ENCODE data around the gene TM4SF18.

Gene TM4SF18

DNA sequence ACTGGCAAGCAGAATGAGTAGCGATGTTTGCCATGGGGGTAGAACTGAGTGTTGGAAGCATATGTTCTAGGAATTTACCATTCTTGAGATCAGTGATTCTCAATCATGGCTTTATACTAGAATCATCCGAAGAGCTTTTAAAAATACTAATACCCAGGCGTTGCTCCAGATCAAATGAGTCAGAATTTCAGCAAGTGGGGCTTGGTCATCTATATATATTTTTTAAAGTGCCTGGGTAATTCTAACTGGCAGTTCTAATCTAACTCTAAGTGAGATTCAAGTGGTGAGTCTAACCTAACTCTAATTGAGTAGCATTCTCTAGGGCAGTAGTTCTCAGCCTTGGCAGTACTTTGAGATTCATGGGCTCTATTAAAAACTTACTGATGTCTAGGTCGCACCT is 23.2 kb upstream of the TM4SF18 start:
- DNase-seq (ENCODE audit: low spot score), result no peak
- in situ Hi-C loops (cut with MboI; ENCODE audit: low pct_unique_long_range_greater_than_20kb, low sequenced_read_pairs, unreplicated experiment), result no loop called here
- TF ChIP-seq, protein P1, sequence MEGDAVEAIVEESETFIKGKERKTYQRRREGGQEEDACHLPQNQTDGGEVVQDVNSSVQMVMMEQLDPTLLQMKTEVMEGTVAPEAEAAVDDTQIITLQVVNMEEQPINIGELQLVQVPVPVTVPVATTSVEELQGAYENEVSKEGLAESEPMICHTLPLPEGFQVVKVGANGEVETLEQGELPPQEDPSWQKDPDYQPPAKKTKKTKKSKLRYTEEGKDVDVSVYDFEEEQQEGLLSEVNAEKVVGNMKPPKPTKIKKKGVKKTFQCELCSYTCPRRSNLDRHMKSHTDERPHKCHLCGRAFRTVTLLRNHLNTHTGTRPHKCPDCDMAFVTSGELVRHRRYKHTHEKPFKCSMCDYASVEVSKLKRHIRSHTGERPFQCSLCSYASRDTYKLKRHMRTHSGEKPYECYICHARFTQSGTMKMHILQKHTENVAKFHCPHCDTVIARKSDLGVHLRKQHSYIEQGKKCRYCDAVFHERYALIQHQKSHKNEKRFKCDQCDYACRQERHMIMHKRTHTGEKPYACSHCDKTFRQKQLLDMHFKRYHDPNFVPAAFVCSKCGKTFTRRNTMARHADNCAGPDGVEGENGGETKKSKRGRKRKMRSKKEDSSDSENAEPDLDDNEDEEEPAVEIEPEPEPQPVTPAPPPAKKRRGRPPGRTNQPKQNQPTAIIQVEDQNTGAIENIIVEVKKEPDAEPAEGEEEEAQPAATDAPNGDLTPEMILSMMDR (IDR thresholded peaks at IDR 0.05; ENCODE audit: extremely low read depth, insufficient read depth, missing control alignments), result no peak

DNA sequence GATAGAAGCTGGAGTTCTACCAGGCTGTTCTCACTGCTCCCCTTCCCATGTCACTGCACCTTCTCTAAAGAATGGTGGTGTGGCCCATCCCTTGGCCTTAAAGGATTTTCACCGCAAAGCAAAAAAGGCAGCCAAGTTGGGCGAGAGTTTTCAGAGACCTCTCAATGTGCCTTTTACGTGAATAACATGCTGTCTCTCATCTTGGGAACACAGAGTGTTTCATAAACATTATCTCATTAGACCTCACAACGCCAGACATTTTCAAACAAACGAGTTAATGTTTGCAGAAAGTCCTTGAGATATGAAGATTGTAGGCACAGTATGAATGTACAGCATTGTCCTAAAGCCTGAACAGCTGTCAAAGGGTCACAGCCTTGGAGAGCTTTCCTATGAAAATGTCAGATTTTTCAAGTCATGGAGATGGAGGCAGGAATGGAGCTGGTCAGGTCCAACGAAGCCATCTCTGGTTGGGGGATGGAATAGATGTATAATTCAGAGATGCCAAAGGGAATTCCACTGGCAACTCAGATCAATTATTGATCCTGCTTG is 22.7 kb upstream of the TM4SF18 start:
- in situ Hi-C loops (cut with MboI; ENCODE audit: low pct_unique_long_range_greater_than_20kb, low sequenced_read_pairs, unreplicated experiment), result no loop called here
- no peak for DNase-seq (ENCODE audit: low spot score)
- TF ChIP-seq, protein P1 (IDR thresholded peaks at IDR 0.05; ENCODE audit: extremely low read depth, insufficient read depth, missing control alignments), result no peak

DNA sequence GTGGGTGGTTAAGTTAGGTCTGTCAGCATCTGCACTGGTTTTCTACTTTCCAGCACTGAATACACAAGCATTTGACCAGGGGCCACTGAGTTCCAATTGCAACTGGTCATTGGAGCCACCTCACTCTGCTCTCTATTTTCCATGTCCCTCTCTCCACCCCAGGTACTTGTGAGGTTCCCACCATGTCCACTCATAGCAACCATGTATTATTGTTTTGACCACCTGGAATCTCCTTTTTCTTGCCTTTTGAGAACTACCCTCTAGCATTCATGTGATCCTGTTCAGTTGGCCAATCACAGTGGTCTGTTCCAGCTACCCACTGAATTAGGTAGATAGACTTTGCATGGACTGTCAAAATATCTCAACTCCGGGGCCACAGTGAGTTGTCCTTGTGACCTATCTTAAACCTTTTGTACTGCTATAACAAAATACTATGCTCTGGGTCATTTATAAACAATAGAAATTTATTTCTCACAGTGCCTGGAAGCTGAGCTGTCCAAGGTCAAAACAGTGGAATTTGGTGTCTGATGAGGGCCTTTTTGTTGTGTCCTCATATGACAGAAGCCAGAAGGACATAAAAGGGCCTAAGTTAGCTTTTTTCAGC is 20.2 kb upstream of the TM4SF18 start:
- TF ChIP-seq, protein P1 (IDR thresholded peaks at IDR 0.05; ENCODE audit: extremely low read depth, insufficient read depth, missing control alignments), result no peak
- in situ Hi-C loops (cut with MboI; ENCODE audit: low pct_unique_long_range_greater_than_20kb, low sequenced_read_pairs, unreplicated experiment), result no loop called here
- no peak for DNase-seq (ENCODE audit: low spot score)

DNA sequence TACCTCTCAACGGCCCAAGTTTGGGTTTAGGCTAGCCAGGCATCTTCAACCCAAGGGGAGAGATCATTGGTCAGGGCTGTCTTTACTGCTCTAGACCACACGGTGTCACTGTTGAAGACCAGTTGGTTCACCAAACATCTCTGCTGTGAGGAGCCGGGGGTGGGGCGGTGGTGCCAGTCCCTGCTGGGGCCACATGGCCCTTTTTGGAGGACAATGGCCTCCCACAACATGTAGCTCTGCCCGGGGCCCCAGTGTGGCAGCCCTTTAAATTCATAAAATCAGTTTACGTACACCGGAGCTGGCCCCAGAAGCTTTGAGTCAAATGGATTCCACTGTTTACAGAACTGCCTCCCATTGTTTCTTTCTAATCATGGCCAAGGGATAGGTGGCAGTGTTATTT is 19.1 kb upstream of the TM4SF18 start:
- TF ChIP-seq, protein P1 (IDR thresholded peaks at IDR 0.05; ENCODE audit: extremely low read depth, insufficient read depth, missing control alignments), result peak; percentile 80
- in situ Hi-C loops (cut with MboI; ENCODE audit: low pct_unique_long_range_greater_than_20kb, low sequenced_read_pairs, unreplicated experiment), result no loop called here
- peak; percentile 64 for DNase-seq (ENCODE audit: low spot score)

DNA sequence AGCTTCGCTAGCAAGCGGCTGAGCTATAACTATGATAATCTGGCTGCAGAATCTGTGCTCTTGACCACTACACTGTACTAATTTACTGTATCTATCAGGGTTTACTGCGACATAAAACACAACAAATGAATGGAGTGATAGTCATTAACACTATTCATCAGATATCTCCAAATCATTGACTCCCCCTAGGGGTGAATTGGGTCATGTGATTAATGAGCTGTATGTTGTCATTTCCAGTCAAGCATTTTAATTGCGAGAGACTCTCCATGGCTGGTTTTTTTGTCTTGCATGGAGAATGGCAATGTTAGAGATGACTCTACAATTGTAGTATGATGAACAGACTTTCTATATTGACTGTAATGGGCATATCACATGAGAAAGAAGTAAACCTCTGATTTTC is 10.5 kb upstream of the TM4SF18 start:
- TF ChIP-seq, protein P1 (IDR thresholded peaks at IDR 0.05; ENCODE audit: extremely low read depth, insufficient read depth, missing control alignments), result no peak
- in situ Hi-C loops (cut with MboI; ENCODE audit: low pct_unique_long_range_greater_than_20kb, low sequenced_read_pairs, unreplicated experiment), result no loop called here
- no peak for DNase-seq (ENCODE audit: low spot score)

DNA sequence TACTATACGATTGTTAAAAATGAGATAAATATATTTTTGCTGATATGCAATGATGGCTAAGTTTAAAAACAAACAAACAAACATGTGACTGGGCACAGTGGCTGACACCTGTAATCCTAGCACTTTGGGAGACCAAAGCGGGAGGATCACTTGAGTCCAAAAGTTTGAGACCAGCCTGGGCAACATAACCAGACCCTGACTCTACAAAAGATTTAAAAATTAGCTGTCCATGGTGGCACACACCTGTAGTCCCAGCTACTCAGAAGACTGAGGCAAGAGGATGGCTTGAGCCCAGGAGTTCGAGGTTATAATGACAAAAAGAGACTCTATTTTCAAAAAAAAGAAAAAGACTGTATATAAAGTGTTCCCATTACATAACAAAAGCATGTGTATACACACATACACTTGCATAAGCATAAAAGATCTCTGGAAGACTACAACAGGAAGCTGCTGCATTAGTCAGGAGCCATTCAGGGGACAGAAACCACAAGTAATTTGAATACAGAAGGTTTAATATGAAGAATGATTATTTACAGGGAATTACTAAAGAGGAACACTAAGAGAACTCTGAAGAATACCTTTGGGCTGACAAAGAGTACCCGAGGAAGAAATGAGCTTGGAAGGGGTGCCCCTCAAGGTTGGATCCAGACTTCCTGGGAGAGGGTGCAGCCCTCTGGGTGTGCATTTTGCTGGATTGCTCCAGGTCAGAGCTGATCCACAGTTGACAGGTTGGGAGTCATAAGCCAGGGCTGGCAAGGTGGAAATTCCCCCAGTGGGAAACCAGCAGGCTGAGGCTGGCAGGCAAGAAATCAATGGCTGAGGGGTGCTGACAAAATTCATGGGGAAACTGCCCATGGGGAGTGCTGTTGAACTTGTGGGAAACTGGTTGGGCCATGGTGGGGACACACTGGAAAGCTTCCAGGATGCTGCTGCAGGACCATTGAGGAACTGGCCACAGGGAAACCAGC is 9.3 kb upstream of the TM4SF18 start:
- no peak for DNase-seq (ENCODE audit: low spot score)
- in situ Hi-C loops (cut with MboI; ENCODE audit: low pct_unique_long_range_greater_than_20kb, low sequenced_read_pairs, unreplicated experiment), result no loop called here
- TF ChIP-seq, protein P1 (IDR thresholded peaks at IDR 0.05; ENCODE audit: extremely low read depth, insufficient read depth, missing control alignments), result no peak

All from GM13977 (cell line).